GM20431 (cell line): ENCODE results near the gene DLGAP1.
"Not testable (repeated sequence)": the region's sequence is repeated elsewhere in the genome, so short reads cannot be mapped to it uniquely, and the experiment has no call there.

Source experiments
- in situ Hi-C: fragments of 300-500 bp; cut with MseI, MboI; formaldehyde crosslinking; loops from one replicate; pipeline ENCODE4 v1.15.0; 2020; ENCODE audit warnings: low sequenced_read_pairs; ENCODE audit not compliant: unreplicated experiment

Gene DLGAP1

GRCh38 chr18:3608099-3608453 lies 847.0 kb downstream of the DLGAP1 start:
- in situ Hi-C loops: not testable (repeated sequence)

- in situ Hi-C loops: no loop called here
Observed at GRCh38 chr18:3607309-3608098, 847.6 kb downstream of the DLGAP1 start.

- in situ Hi-C loops: not testable (repeated sequence)
Observed at GRCh38 chr18:3606863-3607262, 848.2 kb downstream of the DLGAP1 start.

GRCh38 chr18:3605954-3606443 lies 849.1 kb downstream of the DLGAP1 start:
- in situ Hi-C loops: no loop called here

- in situ Hi-C loops: no loop called here
Observed at GRCh38 chr18:3605486-3605952, 849.6 kb downstream of the DLGAP1 start.

GRCh38 chr18:3604498-3605408 lies 850.4 kb downstream of the DLGAP1 start:
- in situ Hi-C loops: no loop called here

GRCh38 chr18:3604235-3604497 lies 850.9 kb downstream of the DLGAP1 start:
- in situ Hi-C loops: no loop called here

GRCh38 chr18:3603421-3604234 lies 851.5 kb downstream of the DLGAP1 start:
- in situ Hi-C loops: no loop called here

- in situ Hi-C loops: not testable (repeated sequence)
Observed at GRCh38 chr18:3601106-3601755, 853.9 kb downstream of the DLGAP1 start.

- in situ Hi-C loops: loop anchor here (25.0 kb wide), 1 partner anchor 138 kb away; the partner anchor contains the start of gene TGIF1
Observed at GRCh38 chr18:3599861-3600260, 855.2 kb downstream of the DLGAP1 start.

- in situ Hi-C loops: loop anchor here (25.0 kb wide), 1 partner anchor 137 kb away; the partner anchor contains the start of gene TGIF1
Observed at GRCh38 chr18:3599195-3599594, 855.9 kb downstream of the DLGAP1 start.

- in situ Hi-C loops: loop anchor here (25.0 kb wide), 1 partner anchor 136 kb away; the partner anchor contains the start of gene TGIF1
Observed at GRCh38 chr18:3598581-3598980, 856.5 kb downstream of the DLGAP1 start.

- in situ Hi-C loops: loop anchor here (25.0 kb wide), 1 partner anchor 135 kb away; the partner anchor contains the start of gene TGIF1
Observed at GRCh38 chr18:3597409-3598357, 857.4 kb downstream of the DLGAP1 start.

GRCh38 chr18:3596637-3597384 lies 858.3 kb downstream of the DLGAP1 start:
- in situ Hi-C loops: loop anchor here (25.0 kb wide), 1 partner anchor 135 kb away; the partner anchor contains the start of gene TGIF1

- in situ Hi-C loops: loop anchor here (25.0 kb wide), 1 partner anchor 134 kb away; the partner anchor contains the start of gene TGIF1
Observed at GRCh38 chr18:3596324-3596636, 858.8 kb downstream of the DLGAP1 start.

GRCh38 chr18:3595369-3596273 lies 859.5 kb downstream of the DLGAP1 start:
- in situ Hi-C loops: loop anchor here (25.0 kb wide), 1 partner anchor 133 kb away; the partner anchor contains the start of gene TGIF1
